Stimulated activated naive B cell treated with anti-CD40 and anti-IgM and Interleukin-4, amounts not matched to agents 10 μg/mL and 1 μg/mL and 100 μg/mL, for 72 hours (primary cell): ENCODE measurements around the gene MAP3K1.

Experiments used
- ATAC-seq, 2 donors: fragments of 150-1000 bp; cut with Tn5 transposase; replicated peaks; 2 replicates each; pipeline ENCODE4 v1.10.0; 2021; ENCODE audit warnings: moderate library complexity in 1 of 2
- DNase-seq: peaks from one replicate; pipeline ENCODE4 v3.0.0; 2021
- H3K27ac Mint-ChIP-seq: one replicate; pipeline ENCODE4 v1.8.0; 2022; ENCODE audit warnings: mild to moderate bottlenecking, mixed read lengths
- H3K27me3 Mint-ChIP-seq, 2 donors: one replicate each; pipeline ENCODE4 v1.8.0; 2022; ENCODE audit warnings: mixed read lengths in 2 of 2
- H3K36me3 Mint-ChIP-seq, 2 donors: one replicate each; pipeline ENCODE4 v1.8.0; 2022; ENCODE audit warnings: mixed read lengths in 2 of 2, mild to moderate bottlenecking in 1 of 2
- H3K4me1 Mint-ChIP-seq, 2 donors: one replicate each; pipeline ENCODE4 v1.8.0; 2022; ENCODE audit warnings: mixed read lengths in 2 of 2, mild to moderate bottlenecking in 1 of 2
- H3K4me3 Mint-ChIP-seq, 2 donors: one replicate each; pipeline ENCODE4 v1.8.0; 2022; ENCODE audit warnings: mild to moderate bottlenecking in 2 of 2, mixed read lengths in 2 of 2, moderate library complexity in 1 of 2
- H3K9me3 Mint-ChIP-seq, 2 donors: one replicate each; pipeline ENCODE4 v1.8.0; 2022; ENCODE audit warnings: mixed read lengths in 2 of 2, mild to moderate bottlenecking in 1 of 2

Gene MAP3K1

GRCh38 chr5:56845904-56846480, 30.6 kb downstream of the MAP3K1 start:
- H3K9me3 Mint-ChIP-seq = no peaks in the 10 kb centered on the region
- H3K4me3 Mint-ChIP-seq = no peak overlapping the region
- ATAC-seq (no peak), DNase-seq (no peak)
- H3K27me3 Mint-ChIP-seq = no peaks in the 10 kb centered on the region
- peak overlapping the region; percentile 67 for H3K27ac Mint-ChIP-seq
- H3K4me1 Mint-ChIP-seq = peaks cover 40 to 91% of the 10 kb centered on the region in 2 donors
- H3K36me3 Mint-ChIP-seq = peaks cover 1 to 18% of the 10 kb centered on the region in 2 donors

DNA sequence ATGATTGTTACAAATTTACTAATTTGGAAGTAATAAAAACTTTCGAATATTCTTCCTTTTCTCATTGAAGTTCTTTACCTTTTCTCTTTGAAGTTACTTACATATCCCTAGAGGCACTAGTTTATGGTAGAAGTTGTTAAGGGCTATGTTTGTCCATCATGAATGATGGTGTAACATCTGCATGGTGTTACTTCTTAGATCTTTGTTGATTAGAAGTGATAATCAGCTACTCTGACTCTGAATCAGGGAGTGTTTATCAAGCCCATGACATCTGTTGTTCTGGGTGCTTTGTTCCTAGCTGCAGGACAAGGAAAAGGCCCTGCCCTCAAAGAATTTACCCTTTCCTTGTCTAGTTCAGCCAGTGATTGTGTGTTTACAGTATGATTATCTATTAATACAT, 32.9 kb downstream of the MAP3K1 start:
- Mint-ChIP-seq H3K36me3 (peaks cover 1 to 12% of the 10 kb centered on the region in 2 donors), H3K9me3 (no peaks in the 10 kb centered on the region), H3K4me3 (no peak overlapping the region), H3K27me3 (no peaks in the 10 kb centered on the region), H3K4me1 (peaks cover 42 to 90% of the 10 kb centered on the region in 2 donors), H3K27ac (peak overlapping the region; percentile 9)
- ATAC-seq (no peak), DNase-seq (no peak)

DNA sequence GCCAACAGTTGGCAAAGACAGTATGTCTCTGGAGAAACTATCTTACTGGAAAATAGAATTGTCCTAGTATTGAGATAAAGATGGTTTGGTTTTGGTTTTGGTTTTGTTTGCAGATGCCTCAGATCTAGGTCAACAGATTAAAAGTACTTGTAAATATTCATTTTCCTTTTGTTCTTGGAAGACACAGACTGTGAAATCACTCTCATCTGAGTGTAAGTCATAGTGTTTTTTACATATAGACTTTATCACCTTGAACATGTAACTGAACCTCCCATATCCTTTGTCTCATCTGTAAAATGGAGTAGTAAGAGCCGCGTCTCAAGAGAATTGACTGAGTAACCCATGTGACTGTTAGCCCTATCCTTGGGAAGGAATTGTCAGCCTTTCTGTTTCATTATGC, 34.3 kb downstream of the MAP3K1 start:
- Mint-ChIP-seq H3K36me3 (peaks cover 1 to 7% of the 10 kb centered on the region in 2 donors), H3K27me3 (no peaks in the 10 kb centered on the region), H3K27ac (no peak overlapping the region), H3K4me1 (peaks cover 42 to 89% of the 10 kb centered on the region in 2 donors), H3K4me3 (no peak overlapping the region), H3K9me3 (no peaks in the 10 kb centered on the region)
- ATAC-seq (no peak), DNase-seq (no peak)

GRCh38 chr5:56850423-56850822, 35.1 kb downstream of the MAP3K1 start:
- H3K4me3 Mint-ChIP-seq = no peak overlapping the region

GRCh38 chr5:56851258-56851941, 36.1 kb downstream of the MAP3K1 start:
- ATAC-seq = no peak

More at GRCh38 chr5:56850423-56850822, 35.1 kb downstream of the MAP3K1 start:
- H3K27ac Mint-ChIP-seq = no peak overlapping the region
- peaks cover 1 to 7% of the 10 kb centered on the region in 2 donors for H3K36me3 Mint-ChIP-seq
- DNase-seq (no peak), ATAC-seq (no peak)
- H3K9me3 Mint-ChIP-seq = no peaks in the 10 kb centered on the region
- no peaks in the 10 kb centered on the region for H3K27me3 Mint-ChIP-seq
- H3K4me1 Mint-ChIP-seq = peaks cover 44 to 89% of the 10 kb centered on the region in 2 donors

DNA sequence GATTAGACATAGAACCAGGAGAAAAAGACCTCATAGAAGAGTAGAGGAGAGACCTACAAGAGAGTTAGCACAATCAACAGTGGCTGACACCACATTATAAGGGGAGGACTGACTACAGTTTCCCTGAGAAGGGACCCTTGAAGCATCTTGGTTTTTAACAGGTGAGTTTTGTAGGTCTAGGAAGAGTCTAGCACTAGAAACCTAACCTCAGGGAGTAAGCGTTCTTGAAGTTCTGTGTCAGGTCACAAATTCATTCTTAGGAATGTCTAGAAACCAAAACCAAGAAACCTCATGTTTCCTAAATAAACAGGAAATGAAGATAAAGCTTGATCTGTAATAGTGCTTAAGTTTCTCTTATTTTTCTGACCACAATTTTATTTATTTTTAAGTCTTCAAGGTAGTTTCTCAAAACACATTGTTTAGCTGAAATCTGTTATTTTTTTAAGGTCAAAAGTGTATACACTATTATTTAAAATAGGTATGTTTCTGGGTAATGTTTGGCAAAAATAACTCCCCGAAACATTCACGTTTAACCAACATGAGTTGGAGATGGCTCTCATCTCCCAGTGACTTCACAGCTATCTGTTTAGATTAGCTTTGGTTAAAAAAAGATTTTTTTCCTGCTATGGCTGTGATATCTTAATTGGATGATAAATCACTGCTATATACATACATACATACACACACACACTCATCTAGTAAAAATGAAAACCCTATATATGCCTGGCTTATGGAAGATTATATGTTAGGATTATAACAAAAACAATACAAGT, 37.1 kb downstream of the MAP3K1 start:
- ATAC-seq (peak; percentile 29 to 39), DNase-seq (no peak)
- peak overlapping the region; percentile 47 for H3K27ac Mint-ChIP-seq
- no peaks in the 10 kb centered on the region for H3K9me3 Mint-ChIP-seq
- peaks cover 0 to 3% of the 10 kb centered on the region in 2 donors for H3K36me3 Mint-ChIP-seq
- peak overlapping the region; percentile 15 to 34 for H3K4me3 Mint-ChIP-seq
- H3K4me1 Mint-ChIP-seq = peaks cover 41 to 85% of the 10 kb centered on the region in 2 donors
- no peaks in the 10 kb centered on the region for H3K27me3 Mint-ChIP-seq

More at GRCh38 chr5:56851258-56851941, 36.1 kb downstream of the MAP3K1 start:
- H3K4me1 Mint-ChIP-seq = peaks cover 39 to 88% of the 10 kb centered on the region in 2 donors
- H3K9me3 Mint-ChIP-seq = no peaks in the 10 kb centered on the region
- no peaks in the 10 kb centered on the region for H3K27me3 Mint-ChIP-seq
- H3K4me3 Mint-ChIP-seq = no peak overlapping the region
- peaks cover 1 to 6% of the 10 kb centered on the region in 2 donors for H3K36me3 Mint-ChIP-seq
- no peak for DNase-seq
- peak overlapping the region; percentile 15 for H3K27ac Mint-ChIP-seq

DNA sequence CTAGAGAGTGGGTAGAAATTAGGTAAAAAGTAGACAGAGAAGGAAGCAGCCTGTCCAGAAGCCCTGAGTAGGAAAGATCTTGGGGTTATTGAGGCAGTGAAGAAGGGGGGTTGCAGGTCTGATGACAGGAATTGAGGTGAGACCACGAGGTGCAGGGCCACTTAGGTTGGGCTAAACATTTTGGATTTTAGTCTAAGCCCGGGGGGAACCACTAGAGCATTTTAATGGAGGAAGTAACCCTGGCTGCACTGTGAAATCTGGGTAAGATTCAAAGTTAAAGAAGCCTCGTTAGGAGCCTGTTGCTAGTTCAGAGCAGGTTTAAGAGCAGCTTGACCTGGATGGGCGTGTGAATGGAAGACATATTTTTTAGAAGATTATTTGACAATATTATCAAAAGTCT, 38.3 kb downstream of the MAP3K1 start:
- H3K27ac Mint-ChIP-seq = peak overlapping the region; percentile 79
- H3K36me3 Mint-ChIP-seq = peaks cover 3 to 9% of the 10 kb centered on the region in 2 donors
- H3K9me3 Mint-ChIP-seq = no peaks in the 10 kb centered on the region
- H3K4me1 Mint-ChIP-seq = peaks cover 41 to 78% of the 10 kb centered on the region in 2 donors
- H3K27me3 Mint-ChIP-seq = no peaks in the 10 kb centered on the region
- no peak for DNase-seq
- peak; percentile 68 to 80 for ATAC-seq
- peak overlapping the region; percentile 9 to 58 for H3K4me3 Mint-ChIP-seq

DNA sequence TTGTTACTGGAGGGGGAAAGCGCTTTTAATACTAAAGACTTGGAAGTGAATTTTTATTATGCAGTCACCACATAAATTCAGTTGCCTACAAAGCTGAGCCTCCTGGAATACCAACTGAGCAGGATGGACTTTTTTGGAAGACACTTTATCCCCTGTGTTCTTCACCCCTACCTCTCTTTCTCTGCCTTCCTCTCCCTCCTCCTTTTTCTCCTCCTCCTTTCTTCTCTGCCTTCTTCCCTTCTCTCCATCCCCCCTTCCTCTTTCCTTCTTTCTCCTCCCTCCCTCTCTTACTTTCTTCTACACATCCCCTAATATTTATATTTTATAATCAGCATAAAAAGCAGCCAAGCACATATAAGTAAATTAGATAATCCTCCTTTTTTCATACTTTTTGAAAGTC, 39.6 kb downstream of the MAP3K1 start:
- no peaks in the 10 kb centered on the region for H3K27me3 Mint-ChIP-seq
- H3K27ac Mint-ChIP-seq = peak overlapping the region; percentile 39
- H3K9me3 Mint-ChIP-seq = no peaks in the 10 kb centered on the region
- H3K36me3 Mint-ChIP-seq = peaks cover 4 to 8% of the 10 kb centered on the region in 2 donors
- DNase-seq (no peak), ATAC-seq (no peak)
- peak overlapping the region in 1 of 2 donors; percentile 62 for H3K4me3 Mint-ChIP-seq
- H3K4me1 Mint-ChIP-seq = peaks cover 37 to 68% of the 10 kb centered on the region in 2 donors

DNA sequence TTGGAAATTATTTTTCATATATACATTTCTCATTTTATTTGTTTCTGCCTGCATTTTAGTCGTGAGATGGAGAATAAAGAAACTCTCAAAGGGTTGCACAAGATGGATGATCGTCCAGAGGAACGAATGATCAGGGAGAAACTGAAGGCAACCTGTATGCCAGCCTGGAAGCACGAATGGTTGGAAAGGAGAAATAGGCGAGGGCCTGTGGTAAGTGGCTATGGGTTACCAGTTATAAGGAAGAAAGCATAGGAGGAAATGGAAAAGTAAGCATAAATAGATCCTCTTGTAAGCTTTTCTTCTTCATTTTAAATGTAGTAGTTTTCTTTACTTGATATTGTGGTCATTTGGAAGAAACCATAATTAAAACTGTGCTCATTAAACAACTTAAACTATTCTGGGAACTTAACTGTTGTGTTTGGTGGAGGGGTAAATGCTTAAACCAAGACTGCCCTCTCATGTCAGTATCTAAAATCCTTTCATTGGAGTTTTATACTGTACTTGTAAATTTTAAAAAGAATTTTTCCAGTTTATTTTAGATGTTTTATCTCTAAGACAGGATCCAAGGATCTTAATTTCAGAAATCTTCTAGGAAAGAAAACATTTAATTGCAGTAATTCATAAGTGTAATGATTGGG, 41.3 kb downstream of the MAP3K1 start:
- DNase-seq (no peak), ATAC-seq (no peak)
- Mint-ChIP-seq H3K4me3 (no peak overlapping the region), H3K9me3 (no peaks in the 10 kb centered on the region), H3K4me1 (peaks cover 33 to 60% of the 10 kb centered on the region in 2 donors), H3K27me3 (no peaks in the 10 kb centered on the region), H3K36me3 (peaks cover 9 to 16% of the 10 kb centered on the region in 2 donors), H3K27ac (peak overlapping the region; percentile 62)

DNA sequence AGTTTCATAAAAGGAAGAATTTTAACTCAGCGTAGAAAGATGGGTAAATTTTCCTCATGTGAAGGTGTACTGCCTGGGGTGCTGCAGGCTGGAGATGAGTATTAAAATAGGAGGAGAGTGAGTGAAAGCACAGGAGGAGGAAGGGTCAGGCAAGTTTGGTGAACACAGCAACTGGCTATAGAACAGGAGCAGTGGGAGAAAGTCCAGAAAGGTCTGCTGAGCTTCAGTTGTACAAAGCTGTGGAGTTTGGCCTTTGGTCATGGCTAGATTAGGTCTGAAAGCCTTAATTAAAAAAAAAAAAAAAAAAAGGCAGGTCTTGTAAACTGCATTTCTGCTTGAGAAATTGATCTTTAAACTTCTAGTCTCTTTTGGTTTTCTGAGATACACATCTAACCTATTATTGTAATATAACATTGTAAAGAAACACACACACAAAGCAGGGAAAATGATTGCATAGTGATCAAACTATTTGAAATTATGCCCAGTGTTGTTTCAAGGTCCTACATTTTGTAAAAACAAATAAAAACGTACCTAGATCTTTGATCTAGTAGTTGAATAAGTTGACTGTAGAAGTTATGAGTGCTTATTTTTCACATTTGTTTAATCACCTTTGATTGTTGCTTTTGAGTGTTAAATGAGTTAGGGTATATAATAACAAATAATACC, 43.6 kb downstream of the MAP3K1 start:
- Mint-ChIP-seq H3K27ac (no peak overlapping the region), H3K27me3 (no peaks in the 10 kb centered on the region), H3K4me1 (peaks cover 20 to 40% of the 10 kb centered on the region in 2 donors)

GRCh38 chr5:56861893-56862485, 46.6 kb downstream of the MAP3K1 start:
- H3K36me3 Mint-ChIP-seq = peaks cover 16 to 42% of the 10 kb centered on the region in 2 donors
- DNase-seq (no peak), ATAC-seq (no peak)
- peaks cover 7 to 11% of the 10 kb centered on the region in 2 donors for H3K4me1 Mint-ChIP-seq
- H3K4me3 Mint-ChIP-seq = no peak overlapping the region
- no peaks in the 10 kb centered on the region for H3K9me3 Mint-ChIP-seq
- no peaks in the 10 kb centered on the region for H3K27me3 Mint-ChIP-seq
- H3K27ac Mint-ChIP-seq = no peak overlapping the region

More for the DNA sequence above, 43.6 kb downstream of the MAP3K1 start:
- no peak overlapping the region for H3K4me3 Mint-ChIP-seq
- peaks cover 16 to 27% of the 10 kb centered on the region in 2 donors for H3K36me3 Mint-ChIP-seq
- no peak for ATAC-seq
- no peak for DNase-seq
- no peaks in the 10 kb centered on the region for H3K9me3 Mint-ChIP-seq

- Mint-ChIP-seq H3K4me1 (peaks cover 7 to 11% of the 10 kb centered on the region in 2 donors), H3K27me3 (no peaks in the 10 kb centered on the region), H3K36me3 (peaks cover 16 to 42% of the 10 kb centered on the region in 2 donors), H3K27ac (no peak overlapping the region), H3K9me3 (no peaks in the 10 kb centered on the region), H3K4me3 (no peak overlapping the region)
- DNase-seq (no peak), ATAC-seq (no peak)
Observed at GRCh38 chr5:56862909-56863308, 47.6 kb downstream of the MAP3K1 start.

DNA sequence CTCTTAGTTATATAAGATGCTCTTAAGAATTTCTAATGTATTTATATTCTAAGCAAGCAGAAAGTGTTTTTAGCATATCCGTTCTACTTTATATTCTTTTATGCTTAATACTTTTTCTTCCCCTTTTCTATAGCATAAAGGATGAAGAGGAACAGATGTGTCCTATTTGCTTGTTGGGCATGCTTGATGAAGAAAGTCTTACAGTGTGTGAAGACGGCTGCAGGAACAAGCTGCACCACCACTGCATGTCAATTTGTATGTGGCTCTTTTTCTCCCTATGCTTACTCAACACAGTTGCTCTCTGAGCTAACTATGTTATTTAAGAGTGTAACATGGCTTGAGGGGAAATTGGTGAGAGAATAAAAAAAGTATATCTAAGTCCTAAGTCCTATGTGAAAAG, 56.4 kb downstream of the MAP3K1 start:
- H3K9me3 Mint-ChIP-seq = no peaks in the 10 kb centered on the region
- H3K36me3 Mint-ChIP-seq = peaks cover 38 to 51% of the 10 kb centered on the region in 2 donors
- no peak for DNase-seq
- H3K4me1 Mint-ChIP-seq = peaks cover 27 to 50% of the 10 kb centered on the region in 2 donors
- peak overlapping the region; percentile 42 for H3K27ac Mint-ChIP-seq
- H3K4me3 Mint-ChIP-seq = no peak overlapping the region
- no peaks in the 10 kb centered on the region for H3K27me3 Mint-ChIP-seq
- ATAC-seq = peak in 1 of 2 donors; percentile 31
